ENCODE measurements around the gene OOSP1. TPM values are rescaled to one million over a fixed set of nuclear protein-coding genes. Genes with fewer than 3 reads are reported as not detected.
"Not testable (repeated sequence)": the region's sequence is repeated elsewhere in the genome, so short reads cannot be mapped to it uniquely, and the experiment has no call there.

OOSP1 gene
- not detected in 2 replicates for total RNA-seq (2012; rRNA removed)

DNA sequence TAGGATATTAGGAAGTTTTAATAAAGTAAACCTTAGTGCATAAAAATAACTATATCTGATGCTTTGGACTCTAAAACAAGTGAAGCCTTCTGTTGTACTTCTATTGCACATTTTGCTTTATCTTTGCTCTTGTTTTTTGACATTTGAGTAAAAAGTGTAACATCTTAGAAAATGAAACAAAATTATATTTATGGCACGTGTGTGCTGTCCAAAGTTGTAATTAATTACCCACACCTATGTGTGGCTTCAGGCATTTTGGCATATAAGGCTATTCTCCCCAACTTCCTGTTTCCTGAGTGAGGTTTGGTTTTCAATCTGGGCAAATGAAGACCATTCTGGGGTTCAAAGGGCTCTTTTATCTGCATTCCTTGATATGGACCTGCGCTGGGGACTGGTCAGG, at the start of gene OOSP1:
Gene OOSP1, plus strand, starts transcription at position 301 of the 400 bp plus-strand sequence. Its CDS starts 23 bp downstream, at position 324.
- Histone ChIP-seq H3K9ac (ENCODE audit: low read depth, low read length) (no peak within 1 kb of the TSS), H3K4me3 (ENCODE audit: low read length) (no peak within 1 kb of the TSS), H3K9me3 (replicated peaks; ENCODE audit: low read length) (no peaks in the 10 kb centered on the region), H3K36me3 (ENCODE audit: insufficient read depth, low read length) (no peaks in the 10 kb centered on the region), H3K4me1 (ENCODE audit: control insufficient read depth, insufficient read depth, low read length) (no peaks in the 10 kb centered on the region), H3K4me2 (ENCODE audit: low read length) (no peak within 1 kb of the TSS), H3K27me3 (ENCODE audit: control insufficient read depth, insufficient read depth, low read length) (no peaks in the 10 kb centered on the region)

- Histone ChIP-seq H3K4me1 (ENCODE audit: control insufficient read depth, insufficient read depth, low read length) (no peaks in the 10 kb centered on the region), H3K4me2 (ENCODE audit: low read length) (no peak overlapping the region), H3K36me3 (ENCODE audit: insufficient read depth, low read length) (no peaks in the 10 kb centered on the region), H3K4me3 (ENCODE audit: low read length) (no peak overlapping the region), H3K9ac (ENCODE audit: low read depth, low read length) (no peak overlapping the region), H3K27me3 (ENCODE audit: control insufficient read depth, insufficient read depth, low read length) (no peaks in the 10 kb centered on the region), H3K9me3 (replicated peaks; ENCODE audit: low read length) (no peaks in the 10 kb centered on the region)
Measured at GRCh38 chr11:59891781-59892181, 46.5 kb upstream of the OOSP1 start.

DNA sequence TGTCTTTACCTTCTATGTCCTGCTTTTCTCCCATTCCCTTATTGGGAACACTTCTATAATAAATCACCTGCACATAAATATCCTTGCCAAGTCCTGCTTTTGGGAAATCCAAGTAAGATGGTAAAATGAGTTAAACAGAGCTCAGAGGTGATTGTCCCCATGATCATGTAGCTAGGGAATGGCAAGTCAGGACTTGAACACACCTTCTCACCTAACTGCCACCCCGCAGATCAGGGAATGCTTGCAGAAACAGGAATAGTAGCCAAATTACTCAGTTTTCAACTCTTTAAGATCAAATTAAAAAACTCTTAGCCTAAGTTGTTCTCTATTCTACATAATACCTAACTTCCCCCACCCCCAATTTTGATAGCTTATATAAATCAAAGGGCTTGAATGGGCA, 43.6 kb upstream of the OOSP1 start:
- no peak overlapping the region for H3K9ac ChIP-seq (ENCODE audit: low read depth, low read length)
- no peaks in the 10 kb centered on the region for H3K27me3 ChIP-seq (ENCODE audit: control insufficient read depth, insufficient read depth, low read length)
- H3K4me3 ChIP-seq (ENCODE audit: low read length) = no peak overlapping the region
- no peaks in the 10 kb centered on the region for H3K4me1 ChIP-seq (ENCODE audit: control insufficient read depth, insufficient read depth, low read length)
- no peak overlapping the region for H3K4me2 ChIP-seq (ENCODE audit: low read length)
- no peaks in the 10 kb centered on the region for H3K36me3 ChIP-seq (ENCODE audit: insufficient read depth, low read length)
- no peaks in the 10 kb centered on the region for H3K9me3 ChIP-seq (replicated peaks; ENCODE audit: low read length)

DNA sequence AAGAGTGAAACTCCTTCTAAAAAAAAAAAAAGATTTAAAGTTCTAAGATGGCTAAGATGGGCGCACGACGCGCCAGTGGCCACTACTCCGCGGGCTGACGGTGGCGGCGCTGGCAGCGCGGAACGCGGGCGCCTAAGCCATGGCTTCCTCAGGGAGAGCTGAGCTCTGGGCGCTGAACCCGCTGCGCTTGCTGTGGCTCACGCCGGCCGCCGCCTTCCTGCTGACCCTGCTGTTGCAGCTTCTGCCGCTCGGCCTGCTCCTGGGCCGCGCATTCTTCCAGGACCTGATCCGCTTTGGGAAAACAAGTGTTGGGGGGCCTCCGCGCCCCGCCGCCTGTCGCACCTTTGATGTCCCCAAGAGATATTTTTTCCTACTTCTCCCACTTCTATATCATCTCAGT, 40.2 kb upstream of the OOSP1 start:
- Histone ChIP-seq H3K27me3 (ENCODE audit: control insufficient read depth, insufficient read depth, low read length) (no peaks in the 10 kb centered on the region), H3K9me3 (replicated peaks; ENCODE audit: low read length) (no peaks in the 10 kb centered on the region), H3K36me3 (ENCODE audit: insufficient read depth, low read length) (no peaks in the 10 kb centered on the region), H3K4me3 (ENCODE audit: low read length) (no peak overlapping the region), H3K4me2 (ENCODE audit: low read length) (no peak overlapping the region), H3K9ac (ENCODE audit: low read depth, low read length) (no peak overlapping the region), H3K4me1 (ENCODE audit: control insufficient read depth, insufficient read depth, low read length) (no peaks in the 10 kb centered on the region)

GRCh38 chr11:59898650-59899049, 39.6 kb upstream of the OOSP1 start:
- no peak overlapping the region for H3K4me2 ChIP-seq (ENCODE audit: low read length)

DNA sequence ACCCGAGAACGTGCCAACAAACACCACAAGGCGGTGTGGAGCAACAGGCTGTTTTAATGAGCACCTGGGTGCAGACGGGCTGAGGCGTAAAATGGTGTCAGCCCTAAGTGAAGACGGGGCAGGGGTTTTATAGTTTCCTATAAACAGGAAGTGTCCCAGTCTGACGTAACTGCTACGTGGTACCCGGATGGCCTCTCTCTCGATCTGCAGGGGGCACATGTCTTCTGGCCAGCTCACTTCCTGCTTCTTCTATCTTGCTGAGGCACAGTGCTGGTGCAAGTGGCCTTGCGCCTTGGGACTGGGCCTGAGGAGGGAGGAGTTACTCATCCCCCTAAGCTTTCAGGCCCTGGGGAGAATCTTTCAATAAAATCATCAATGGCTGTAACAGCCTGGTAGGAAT, 38.7 kb upstream of the OOSP1 start:
- Histone ChIP-seq H3K36me3 (ENCODE audit: insufficient read depth, low read length) (no peaks in the 10 kb centered on the region), H3K9me3 (replicated peaks; ENCODE audit: low read length) (no peaks in the 10 kb centered on the region), H3K27me3 (ENCODE audit: control insufficient read depth, insufficient read depth, low read length) (no peaks in the 10 kb centered on the region), H3K4me3 (ENCODE audit: low read length) (no peak overlapping the region), H3K9ac (ENCODE audit: low read depth, low read length) (no peak overlapping the region), H3K4me2 (ENCODE audit: low read length) (no peak overlapping the region), H3K4me1 (ENCODE audit: control insufficient read depth, insufficient read depth, low read length) (no peaks in the 10 kb centered on the region)

More at GRCh38 chr11:59898650-59899049, 39.6 kb upstream of the OOSP1 start:
- Histone ChIP-seq H3K9ac (ENCODE audit: low read depth, low read length) (no peak overlapping the region), H3K4me1 (ENCODE audit: control insufficient read depth, insufficient read depth, low read length) (no peaks in the 10 kb centered on the region), H3K9me3 (replicated peaks; ENCODE audit: low read length) (no peaks in the 10 kb centered on the region), H3K36me3 (ENCODE audit: insufficient read depth, low read length) (no peaks in the 10 kb centered on the region), H3K4me3 (ENCODE audit: low read length) (no peak overlapping the region), H3K27me3 (ENCODE audit: control insufficient read depth, insufficient read depth, low read length) (no peaks in the 10 kb centered on the region)

- Histone ChIP-seq H3K4me3 (ENCODE audit: low read length) (no peak overlapping the region), H3K36me3 (ENCODE audit: insufficient read depth, low read length) (no peaks in the 10 kb centered on the region), H3K9ac (ENCODE audit: low read depth, low read length) (no peak overlapping the region), H3K27me3 (ENCODE audit: control insufficient read depth, insufficient read depth, low read length) (no peaks in the 10 kb centered on the region), H3K9me3 (replicated peaks; ENCODE audit: low read length) (no peaks in the 10 kb centered on the region), H3K4me1 (ENCODE audit: control insufficient read depth, insufficient read depth, low read length) (no peaks in the 10 kb centered on the region), H3K4me2 (ENCODE audit: low read length) (no peak overlapping the region)
Measured at GRCh38 chr11:59900366-59901126, 37.7 kb upstream of the OOSP1 start.

GRCh38 chr11:59901306-59901705, 36.9 kb upstream of the OOSP1 start:
- Histone ChIP-seq H3K4me3 (ENCODE audit: low read length) (no peak overlapping the region), H3K4me2 (ENCODE audit: low read length) (no peak overlapping the region), H3K9ac (ENCODE audit: low read depth, low read length) (no peak overlapping the region), H3K27me3 (ENCODE audit: control insufficient read depth, insufficient read depth, low read length) (no peaks in the 10 kb centered on the region), H3K36me3 (ENCODE audit: insufficient read depth, low read length) (no peaks in the 10 kb centered on the region), H3K4me1 (ENCODE audit: control insufficient read depth, insufficient read depth, low read length) (no peaks in the 10 kb centered on the region), H3K9me3 (replicated peaks; ENCODE audit: low read length) (no peaks in the 10 kb centered on the region)

- H3K27me3 ChIP-seq (ENCODE audit: control insufficient read depth, insufficient read depth, low read length); H3K4me3 ChIP-seq (ENCODE audit: low read length); H3K4me2 ChIP-seq (ENCODE audit: low read length); H3K9ac ChIP-seq (ENCODE audit: low read depth, low read length); H3K36me3 ChIP-seq (ENCODE audit: insufficient read depth, low read length); H3K4me1 ChIP-seq (ENCODE audit: control insufficient read depth, insufficient read depth, low read length); H3K9me3 ChIP-seq (replicated peaks; ENCODE audit: low read length): not testable (repeated sequence)
Measured at GRCh38 chr11:59903569-59903968, 34.7 kb upstream of the OOSP1 start.

DNA sequence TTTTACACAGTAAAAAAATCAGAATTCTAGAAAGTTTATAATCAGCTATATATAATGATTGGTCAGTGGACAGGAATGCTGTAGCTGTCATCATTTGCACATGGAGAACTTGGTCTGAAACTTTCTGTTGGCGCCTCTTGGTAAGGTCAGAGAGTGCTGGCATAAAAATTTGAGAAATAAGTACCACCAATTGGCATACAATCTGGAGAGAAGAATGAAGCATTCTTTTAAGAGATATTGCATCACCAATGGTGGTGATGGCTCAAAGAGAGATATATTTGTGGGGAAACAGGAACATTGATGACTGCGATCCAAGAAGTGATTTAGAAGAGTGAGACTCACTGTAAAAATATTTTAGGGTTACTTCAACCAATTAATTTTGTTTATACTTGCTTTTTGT, 19.8 kb upstream of the OOSP1 start:
- no peak overlapping the region for H3K9ac ChIP-seq (ENCODE audit: low read depth, low read length)
- H3K36me3 ChIP-seq (ENCODE audit: insufficient read depth, low read length) = no peaks in the 10 kb centered on the region
- no peak overlapping the region for H3K4me2 ChIP-seq (ENCODE audit: low read length)
- no peak overlapping the region for H3K4me3 ChIP-seq (ENCODE audit: low read length)
- H3K9me3 ChIP-seq (replicated peaks; ENCODE audit: low read length) = no peaks in the 10 kb centered on the region
- H3K4me1 ChIP-seq (ENCODE audit: control insufficient read depth, insufficient read depth, low read length) = no peaks in the 10 kb centered on the region
- no peaks in the 10 kb centered on the region for H3K27me3 ChIP-seq (ENCODE audit: control insufficient read depth, insufficient read depth, low read length)

DNA sequence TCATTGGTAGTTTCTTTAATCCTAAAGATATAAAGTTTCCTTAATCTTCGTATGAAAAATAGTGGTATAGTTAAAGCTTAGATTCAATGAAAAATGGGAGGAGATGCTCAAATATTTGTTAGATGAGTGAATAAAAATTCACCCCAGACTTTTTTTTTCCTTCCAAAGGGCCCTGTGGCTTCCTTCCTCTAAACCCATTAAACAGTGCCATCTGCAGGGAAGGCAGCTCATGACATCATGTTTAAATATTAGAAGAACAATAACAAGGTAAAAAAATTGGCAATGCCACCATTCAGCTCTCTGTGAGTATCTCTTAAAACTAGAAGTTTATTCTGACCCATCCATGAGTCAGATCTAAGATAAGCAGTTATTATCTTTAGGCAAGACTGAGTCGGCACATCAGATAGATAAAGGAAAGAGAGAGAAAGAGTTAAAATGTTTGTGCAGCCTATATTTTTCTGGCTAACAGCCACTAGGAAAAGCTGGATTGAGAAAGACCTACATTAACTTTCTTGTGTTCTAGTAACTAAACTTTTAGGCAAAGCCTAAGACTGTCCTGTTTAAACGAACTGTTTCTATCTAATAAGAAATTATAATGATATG, 19.1 kb upstream of the OOSP1 start:
- H3K9me3 ChIP-seq (replicated peaks; ENCODE audit: low read length) = no peaks in the 10 kb centered on the region
- no peak overlapping the region for H3K9ac ChIP-seq (ENCODE audit: low read depth, low read length)
- no peaks in the 10 kb centered on the region for H3K27me3 ChIP-seq (ENCODE audit: control insufficient read depth, insufficient read depth, low read length)

DNA sequence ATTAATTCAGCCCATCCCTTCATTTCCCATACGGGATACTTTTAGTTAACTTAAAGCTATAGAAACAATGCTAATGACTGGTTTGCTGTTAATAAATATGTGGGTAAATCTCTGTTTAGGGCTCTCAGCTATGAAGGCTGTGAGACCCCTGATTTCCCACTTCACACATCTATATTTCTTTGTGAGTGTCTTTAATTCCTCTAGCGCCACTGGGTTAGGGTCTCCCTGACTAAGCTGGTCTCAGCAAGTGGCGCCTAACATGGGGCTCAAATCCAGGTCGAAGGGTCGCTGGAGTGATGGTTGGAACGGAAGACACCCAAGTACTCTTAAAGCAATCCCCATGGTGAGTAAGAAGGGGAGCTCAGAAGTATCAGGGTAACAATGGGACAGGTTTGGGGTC, 14.4 kb upstream of the OOSP1 start:
- H3K4me2 ChIP-seq (ENCODE audit: low read length) = no peak overlapping the region
- H3K4me1 ChIP-seq (ENCODE audit: control insufficient read depth, insufficient read depth, low read length) = no peaks in the 10 kb centered on the region
- no peaks in the 10 kb centered on the region for H3K36me3 ChIP-seq (ENCODE audit: insufficient read depth, low read length)
- H3K27me3 ChIP-seq (ENCODE audit: control insufficient read depth, insufficient read depth, low read length) = no peaks in the 10 kb centered on the region
- H3K9me3 ChIP-seq (replicated peaks; ENCODE audit: low read length) = no peaks in the 10 kb centered on the region
- no peak overlapping the region for H3K4me3 ChIP-seq (ENCODE audit: low read length)
- H3K9ac ChIP-seq (ENCODE audit: low read depth, low read length) = no peak overlapping the region

More for the DNA sequence above, 19.1 kb upstream of the OOSP1 start:
- no peak overlapping the region for H3K4me3 ChIP-seq (ENCODE audit: low read length)
- no peak overlapping the region for H3K4me2 ChIP-seq (ENCODE audit: low read length)
- H3K4me1 ChIP-seq (ENCODE audit: control insufficient read depth, insufficient read depth, low read length) = no peaks in the 10 kb centered on the region
- H3K36me3 ChIP-seq (ENCODE audit: insufficient read depth, low read length) = no peaks in the 10 kb centered on the region
